T-helper 1 cell treated with Interleukin-12 subunit alpha and Interleukin-12 subunit beta and Interleukin-4 antibody, amounts not matched to agents 30 μg/mL and 1 μg/mL, for 36 hours (primary cell): ENCODE results near the gene OR5H2.
"Not testable (repeated sequence)": the region's sequence is repeated elsewhere in the genome, so short reads cannot be mapped to it uniquely, and the experiment has no call there.

Experiments used
- H3K27ac Mint-ChIP-seq: one replicate; pipeline ENCODE4 v1.8.0; 2021; ENCODE audit warnings: mild to moderate bottlenecking, mixed read lengths
- H3K27me3 Mint-ChIP-seq: one replicate; pipeline ENCODE4 v1.8.0; 2021; ENCODE audit warnings: low read depth, mixed read lengths
- H3K36me3 Mint-ChIP-seq: one replicate; pipeline ENCODE4 v1.8.0; 2021; ENCODE audit warnings: low read depth, mixed read lengths
- H3K4me1 Mint-ChIP-seq: one replicate; pipeline ENCODE4 v1.8.0; 2021; ENCODE audit warnings: low read depth, mixed read lengths
- H3K4me3 Mint-ChIP-seq: one replicate; pipeline ENCODE4 v1.8.0; 2021; ENCODE audit warnings: mild to moderate bottlenecking, moderate library complexity, mixed read lengths
- H3K9me3 Mint-ChIP-seq: one replicate; pipeline ENCODE4 v1.8.0; 2021; ENCODE audit warnings: mixed read lengths

The OR5H2 gene

DNA sequence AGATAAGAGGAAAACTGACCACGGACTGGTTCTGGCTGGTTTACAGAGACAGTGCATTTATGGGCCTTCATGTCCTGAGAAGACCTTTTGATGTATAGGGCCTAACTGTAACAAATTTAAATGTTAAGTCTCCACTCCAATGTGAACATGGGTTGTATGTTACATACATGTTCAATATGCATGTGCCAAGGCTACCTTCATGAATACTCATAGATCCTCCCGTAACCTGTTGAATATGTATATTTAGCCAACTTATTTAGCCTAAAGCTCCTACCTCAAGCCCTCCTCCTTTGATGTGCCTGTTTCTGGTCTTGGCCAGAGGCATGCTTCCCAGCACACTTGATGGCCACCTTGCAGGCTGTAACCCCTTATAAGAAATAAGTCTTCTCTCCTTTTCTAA, at the start of gene OR5H2:
Gene OR5H2, plus strand, starts transcription at position 301 of the 400 bp plus-strand sequence. CDS start 398 bp downstream, outside the sequence.
- Mint-ChIP-seq H3K27ac (no peak within 1 kb of the TSS), H3K4me1 (no peaks in the 10 kb centered on the region), H3K36me3 (no peaks in the 10 kb centered on the region), H3K27me3 (peaks cover 10% of the 10 kb centered on the region), H3K9me3 (no peaks in the 10 kb centered on the region), H3K4me3 (no peak within 1 kb of the TSS)

DNA sequence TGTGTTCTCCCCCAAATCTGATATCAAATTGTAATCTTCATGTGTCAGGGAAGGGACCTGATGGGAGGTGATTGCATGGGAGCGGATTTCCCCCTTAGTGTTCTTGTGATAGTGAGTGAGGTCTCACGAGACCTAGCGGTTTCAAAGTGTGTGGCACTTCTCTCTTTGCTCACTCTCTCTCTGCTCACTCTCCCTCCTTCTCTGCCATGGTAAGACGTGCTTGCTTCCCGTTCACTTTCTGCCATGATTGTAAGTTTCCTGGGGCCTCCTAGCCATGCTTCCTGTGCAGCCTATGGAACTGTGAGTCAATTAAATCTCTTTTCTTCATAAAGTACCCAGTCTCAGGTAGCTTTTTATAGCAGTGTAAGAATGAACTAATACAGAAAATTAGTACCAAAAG, 48.8 kb upstream of the OR5H2 start:
- Mint-ChIP-seq H3K4me3 (no peak overlapping the region), H3K27ac (no peak overlapping the region), H3K4me1 (no peaks in the 10 kb centered on the region), H3K27me3 (peaks cover 11% of the 10 kb centered on the region), H3K36me3 (no peaks in the 10 kb centered on the region), H3K9me3 (no peaks in the 10 kb centered on the region)

DNA sequence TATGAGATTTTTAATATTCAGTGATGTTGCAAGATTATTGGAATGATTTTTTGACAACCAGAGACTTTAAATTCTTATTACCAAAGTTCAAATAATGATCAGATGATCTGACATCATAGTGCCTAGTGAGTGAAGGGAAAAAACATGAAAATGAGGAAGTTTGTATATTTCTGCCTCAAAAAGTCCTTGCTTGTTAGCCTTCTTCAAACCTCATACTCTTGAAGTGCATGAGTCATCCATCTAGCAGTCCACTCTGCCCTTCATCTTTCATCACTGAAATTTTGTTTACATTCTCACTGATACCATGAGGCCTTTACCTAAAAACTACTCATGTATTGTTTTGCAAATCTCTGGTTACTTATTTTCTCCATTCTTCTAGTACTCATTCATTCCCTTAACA, 42.2 kb upstream of the OR5H2 start:
- Mint-ChIP-seq H3K9me3 (no peaks in the 10 kb centered on the region), H3K36me3 (no peaks in the 10 kb centered on the region), H3K4me3 (no peak overlapping the region), H3K27me3 (peaks cover 3% of the 10 kb centered on the region), H3K4me1 (no peaks in the 10 kb centered on the region), H3K27ac (no peak overlapping the region)

DNA sequence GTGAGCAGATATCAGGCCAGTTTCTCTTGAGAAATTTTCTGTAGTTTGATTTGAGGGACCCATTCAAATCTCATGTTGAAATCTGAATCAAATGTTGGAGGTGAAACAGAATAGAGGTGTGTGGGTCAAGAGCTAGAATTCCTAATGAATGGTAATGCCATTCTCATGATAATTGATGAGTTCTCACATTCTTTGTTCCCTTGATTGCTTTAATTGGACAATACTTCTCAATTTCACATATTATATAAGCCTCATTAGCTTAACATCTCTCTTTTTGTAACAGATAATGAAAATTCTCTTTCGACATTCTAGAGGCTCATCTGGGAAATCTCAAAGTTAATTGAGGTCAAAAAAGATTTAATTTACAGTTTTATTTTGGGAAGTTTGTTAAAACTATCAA, 40.1 kb upstream of the OR5H2 start:
- Mint-ChIP-seq H3K4me3 (no peak overlapping the region), H3K4me1 (no peaks in the 10 kb centered on the region), H3K27me3 (peaks cover 3% of the 10 kb centered on the region), H3K27ac (no peak overlapping the region), H3K36me3 (no peaks in the 10 kb centered on the region), H3K9me3 (no peaks in the 10 kb centered on the region)

DNA sequence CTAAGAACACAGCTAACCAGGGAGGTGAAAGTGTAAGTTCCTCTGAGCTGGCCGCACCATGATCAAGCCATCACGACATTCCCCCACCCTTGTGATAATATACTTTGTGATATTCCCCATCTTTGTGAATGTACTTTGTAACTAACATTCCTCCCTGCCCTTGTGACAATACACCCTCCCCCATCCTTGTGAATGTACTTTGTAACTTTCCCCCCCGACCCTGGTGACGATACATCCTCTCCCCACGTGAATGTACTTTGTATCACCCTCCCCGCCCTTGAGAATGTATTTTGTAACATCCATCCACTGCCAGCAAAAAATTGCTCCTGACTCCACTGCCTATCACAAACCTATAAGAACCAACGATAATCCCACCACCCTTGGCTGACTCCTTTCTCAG, 38.5 kb upstream of the OR5H2 start:
- Mint-ChIP-seq H3K9me3 (no peaks in the 10 kb centered on the region), H3K36me3 (no peaks in the 10 kb centered on the region), H3K4me3 (no peak overlapping the region), H3K27me3 (peaks cover 2% of the 10 kb centered on the region), H3K27ac (no peak overlapping the region), H3K4me1 (no peaks in the 10 kb centered on the region)

DNA sequence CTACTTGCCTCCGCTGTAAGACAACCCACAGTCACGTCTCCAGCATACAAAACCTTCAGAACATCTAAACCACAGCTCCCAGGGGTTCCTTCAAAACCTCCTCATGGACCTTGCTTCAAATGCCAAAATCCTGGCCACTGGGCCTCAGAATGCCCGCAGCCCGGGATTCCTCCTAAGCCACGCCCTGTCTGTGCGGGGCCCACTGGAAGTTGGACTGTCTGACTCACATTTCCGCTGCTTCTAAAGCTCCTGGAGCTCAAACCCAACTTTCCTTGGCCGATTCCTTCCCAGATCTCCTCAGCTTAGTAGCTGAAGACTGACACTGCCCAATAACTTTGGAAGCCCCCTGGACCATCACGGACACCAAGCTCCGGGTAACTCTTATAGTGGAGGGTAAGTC, 36.2 kb upstream of the OR5H2 start:
- H3K4me1 Mint-ChIP-seq = no peaks in the 10 kb centered on the region
- H3K27me3 Mint-ChIP-seq = no peaks in the 10 kb centered on the region
- no peaks in the 10 kb centered on the region for H3K9me3 Mint-ChIP-seq
- H3K27ac Mint-ChIP-seq = no peak overlapping the region
- no peak overlapping the region for H3K4me3 Mint-ChIP-seq
- no peaks in the 10 kb centered on the region for H3K36me3 Mint-ChIP-seq

DNA sequence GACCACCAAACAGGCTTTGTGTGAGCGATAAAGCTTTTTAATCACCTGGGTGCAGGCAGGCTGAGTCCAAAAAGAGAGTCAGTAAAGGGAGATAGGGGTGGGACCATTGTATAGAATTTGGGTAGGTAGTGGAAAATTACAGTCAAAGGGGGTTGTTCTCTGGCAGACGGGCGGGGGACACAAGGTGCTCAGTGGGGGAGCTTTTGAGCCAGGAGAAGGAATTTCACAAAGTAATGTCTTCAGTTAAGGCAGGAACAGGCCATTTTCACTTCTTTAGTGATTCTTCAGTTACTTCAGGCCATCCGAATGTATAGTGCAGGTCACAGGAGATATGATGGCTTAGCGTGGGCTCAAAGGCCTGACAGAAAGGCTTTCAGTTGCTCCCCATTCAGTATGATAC, 26.3 kb upstream of the OR5H2 start:
- not testable (repeated sequence) for H3K9me3 Mint-ChIP-seq, H3K27ac Mint-ChIP-seq, H3K4me1 Mint-ChIP-seq, H3K27me3 Mint-ChIP-seq, H3K4me3 Mint-ChIP-seq, H3K36me3 Mint-ChIP-seq

DNA sequence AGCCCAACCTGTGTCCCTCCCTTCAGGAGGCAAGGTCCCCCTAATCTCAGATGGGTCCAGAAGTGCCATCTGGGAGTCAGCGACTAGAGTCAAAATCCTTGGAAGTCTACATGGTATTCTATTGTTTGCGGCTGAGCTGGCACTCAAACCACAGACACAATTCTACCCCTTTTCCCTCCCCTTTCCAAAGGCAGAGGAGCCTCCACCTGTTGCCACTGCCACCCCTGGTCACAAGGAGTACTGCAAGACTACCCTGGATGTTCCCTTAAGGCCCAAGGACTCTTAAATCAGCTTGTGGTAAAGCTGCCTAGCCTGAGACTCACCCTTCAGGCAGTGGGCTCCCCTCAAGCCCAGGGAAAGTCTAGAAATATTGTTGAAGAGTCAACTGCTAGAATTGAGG, 22.6 kb upstream of the OR5H2 start:
- Mint-ChIP-seq H3K27ac (no peak overlapping the region), H3K4me3 (no peak overlapping the region)

DNA sequence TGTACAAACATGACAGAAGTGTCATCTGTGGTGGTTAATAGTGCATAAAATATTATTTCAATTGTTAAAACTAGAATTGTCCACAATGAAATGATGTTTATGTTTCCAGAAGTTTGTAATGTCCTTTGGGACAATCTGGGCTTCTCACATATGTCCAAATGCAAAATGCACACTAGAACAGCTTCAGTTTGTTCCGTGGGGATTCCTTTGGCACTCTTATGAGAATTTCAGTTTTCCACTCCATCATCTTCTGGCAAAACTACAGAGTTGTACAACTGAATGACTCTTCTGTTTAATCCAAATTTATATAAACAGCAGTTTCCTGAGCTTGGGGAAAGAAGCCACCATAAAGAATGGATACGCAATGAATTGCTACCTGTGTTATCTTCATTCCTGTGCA, 20.3 kb upstream of the OR5H2 start:
- no peak overlapping the region for H3K4me3 Mint-ChIP-seq
- H3K27ac Mint-ChIP-seq = no peak overlapping the region
- H3K4me1 Mint-ChIP-seq = no peaks in the 10 kb centered on the region
- no peaks in the 10 kb centered on the region for H3K27me3 Mint-ChIP-seq
- no peaks in the 10 kb centered on the region for H3K9me3 Mint-ChIP-seq
- no peaks in the 10 kb centered on the region for H3K36me3 Mint-ChIP-seq

More for the DNA sequence above, 22.6 kb upstream of the OR5H2 start:
- Mint-ChIP-seq H3K9me3 (no peaks in the 10 kb centered on the region), H3K27me3 (no peaks in the 10 kb centered on the region), H3K4me1 (no peaks in the 10 kb centered on the region), H3K36me3 (no peaks in the 10 kb centered on the region)

DNA sequence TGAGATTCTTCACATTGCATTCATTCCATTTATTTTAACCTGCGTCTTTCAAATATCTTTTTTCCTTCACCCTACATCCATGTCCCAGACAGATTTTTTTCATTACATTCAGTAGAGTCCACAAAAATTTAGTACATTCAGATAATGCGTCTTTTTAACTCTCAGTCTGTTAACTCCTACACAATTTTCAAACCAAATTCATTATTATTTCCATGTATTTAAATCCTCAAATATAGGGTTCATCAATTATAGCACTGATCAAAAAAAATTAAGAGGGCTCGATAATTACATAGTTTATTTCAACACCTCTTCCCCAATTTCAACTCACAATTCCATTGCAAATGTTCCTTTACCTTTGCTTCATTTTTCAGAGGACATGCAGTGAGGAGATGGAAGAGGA, 18.4 kb upstream of the OR5H2 start, which contains the start of gene OR5H6:
Gene OR5H6, plus strand, starts transcription at position 301 of the 400 bp plus-strand sequence. Its CDS starts 89 bp downstream, at position 390.
- Mint-ChIP-seq H3K36me3 (no peaks in the 10 kb centered on the region), H3K27me3 (peaks cover 6% of the 10 kb centered on the region), H3K4me3 (no peak within 1 kb of the TSS), H3K9me3 (peaks cover under 1% of the 10 kb centered on the region), H3K27ac (no peak within 1 kb of the TSS), H3K4me1 (no peaks in the 10 kb centered on the region)

DNA sequence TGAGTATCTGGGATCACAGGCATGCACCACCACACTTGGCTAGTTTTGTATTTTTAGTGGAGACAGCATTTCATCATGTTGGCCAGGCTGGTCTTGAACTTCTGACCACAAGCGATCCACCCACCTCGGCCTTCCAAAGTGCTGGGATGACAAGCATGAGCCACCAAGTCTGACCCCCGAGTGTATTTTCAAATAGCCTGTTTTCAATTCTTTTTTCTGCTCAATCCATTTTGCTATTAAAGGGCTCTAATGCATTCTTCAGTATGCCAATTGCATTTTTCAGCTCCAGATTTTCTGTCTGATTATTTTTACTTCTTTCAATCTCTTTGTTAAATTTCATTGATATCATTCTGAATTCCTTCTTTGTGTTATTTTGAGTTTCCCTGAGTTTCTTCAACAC, 12.5 kb upstream of the OR5H2 start:
- Mint-ChIP-seq H3K9me3 (peaks cover 22% of the 10 kb centered on the region), H3K27ac (no peak overlapping the region), H3K4me1 (no peaks in the 10 kb centered on the region), H3K27me3 (peaks cover 18% of the 10 kb centered on the region), H3K36me3 (no peaks in the 10 kb centered on the region), H3K4me3 (no peak overlapping the region)

DNA sequence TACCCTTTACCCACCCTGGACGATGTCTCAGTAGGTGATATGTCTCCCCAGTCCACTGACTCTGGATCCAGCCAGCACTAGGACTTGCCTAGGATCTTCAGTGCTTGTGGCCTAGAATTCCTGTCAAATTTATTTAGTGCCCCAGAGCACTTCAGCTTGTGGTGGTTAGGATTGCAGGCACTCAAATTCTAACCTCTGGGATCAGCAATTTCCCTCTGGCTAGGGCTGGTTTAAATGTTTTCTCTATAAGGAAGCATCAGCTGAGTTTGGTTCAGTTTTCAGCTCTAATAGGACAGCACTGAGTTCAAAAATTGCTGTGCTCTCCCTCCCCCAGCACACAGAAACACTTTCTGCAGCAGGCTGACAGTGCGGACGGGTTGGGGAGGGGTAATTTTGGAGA, 10.2 kb upstream of the OR5H2 start:
- Mint-ChIP-seq H3K27ac (no peak overlapping the region), H3K4me1 (no peaks in the 10 kb centered on the region), H3K27me3 (peaks cover 18% of the 10 kb centered on the region), H3K36me3 (no peaks in the 10 kb centered on the region), H3K4me3 (no peak overlapping the region), H3K9me3 (peaks cover 22% of the 10 kb centered on the region)

DNA sequence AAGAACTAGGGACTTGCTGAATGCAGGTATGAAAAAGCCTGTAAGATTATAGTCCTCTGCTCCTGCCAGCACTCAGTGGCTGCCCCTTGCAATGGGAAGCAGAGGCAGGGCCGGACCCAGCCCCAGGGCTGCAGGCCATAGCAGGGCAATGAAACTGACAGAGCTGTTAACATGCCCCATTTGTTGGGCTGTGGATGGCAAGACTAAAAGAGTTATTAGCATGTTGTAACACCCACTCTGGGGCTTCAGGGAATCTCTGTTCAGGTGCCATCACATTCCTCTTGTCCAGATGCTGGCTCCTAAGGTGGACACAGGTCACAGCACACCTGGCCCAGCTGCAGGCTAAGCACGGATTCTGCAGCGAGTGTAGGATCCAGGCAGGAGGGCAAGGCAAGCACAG, 7.4 kb upstream of the OR5H2 start:
- Mint-ChIP-seq H3K27ac (no peak overlapping the region), H3K9me3 (peaks cover 12% of the 10 kb centered on the region), H3K4me3 (no peak overlapping the region), H3K36me3 (no peaks in the 10 kb centered on the region), H3K4me1 (no peaks in the 10 kb centered on the region), H3K27me3 (peaks cover 4% of the 10 kb centered on the region)

DNA sequence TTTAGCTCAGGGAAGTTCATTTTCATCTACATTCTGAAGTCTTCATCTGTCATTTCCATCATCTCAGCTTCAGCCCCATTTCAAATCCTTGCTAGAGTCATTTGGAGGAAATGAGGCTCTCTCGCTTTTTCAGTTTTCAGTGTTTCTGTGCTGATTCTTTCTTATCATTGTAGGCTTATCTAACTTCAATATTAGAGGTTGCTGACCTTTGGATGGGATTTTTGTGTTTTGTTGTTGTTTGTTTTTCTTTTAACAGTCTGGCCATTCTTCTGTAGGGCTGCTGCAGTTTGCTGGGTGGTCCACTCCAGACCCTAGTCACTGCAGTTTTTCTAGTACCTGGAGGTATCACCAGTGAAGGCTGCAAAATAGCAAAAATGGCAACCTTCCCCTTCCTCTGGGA, 8.6 kb downstream of the OR5H2 start:
- no peaks in the 10 kb centered on the region for H3K9me3 Mint-ChIP-seq
- no peak overlapping the region for H3K27ac Mint-ChIP-seq
- no peaks in the 10 kb centered on the region for H3K36me3 Mint-ChIP-seq
- peaks cover 9% of the 10 kb centered on the region for H3K27me3 Mint-ChIP-seq
- H3K4me1 Mint-ChIP-seq = peaks cover 2% of the 10 kb centered on the region
- no peak overlapping the region for H3K4me3 Mint-ChIP-seq

DNA sequence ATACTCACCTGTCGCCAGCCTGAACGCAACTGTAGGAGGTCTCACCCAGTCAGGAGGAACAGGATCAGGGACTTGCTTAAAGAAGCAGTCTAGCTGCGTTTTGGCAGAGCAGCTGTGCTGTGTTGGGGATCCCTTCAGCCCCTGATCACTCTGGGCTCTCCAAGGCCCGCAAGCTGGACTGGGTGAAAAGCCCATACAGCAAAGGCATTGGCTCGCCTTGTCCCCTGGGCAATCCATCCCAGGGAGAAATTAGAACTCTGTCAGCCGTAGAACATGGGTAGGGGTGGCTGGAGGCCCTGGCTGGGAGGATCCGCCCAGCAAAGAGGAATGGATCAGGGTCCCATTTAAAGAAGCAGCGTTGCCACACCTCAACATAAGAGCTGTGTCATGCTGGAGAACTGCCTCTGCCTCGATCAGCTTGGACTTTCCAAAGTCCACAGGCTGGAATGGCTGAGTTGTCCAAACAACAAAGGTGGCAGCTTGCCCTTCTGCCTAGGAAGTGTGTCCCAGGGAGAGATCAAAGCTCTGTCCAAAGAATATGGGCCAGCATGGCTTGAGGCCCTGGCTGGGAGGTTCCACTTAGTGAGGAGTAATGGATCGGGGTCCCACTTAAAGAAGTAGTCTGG, 9.1 kb downstream of the OR5H2 start:
- Mint-ChIP-seq H3K36me3 (no peaks in the 10 kb centered on the region), H3K27me3 (peaks cover 9% of the 10 kb centered on the region), H3K27ac (no peak overlapping the region), H3K4me3 (no peak overlapping the region), H3K4me1 (peaks cover 2% of the 10 kb centered on the region), H3K9me3 (no peaks in the 10 kb centered on the region)

DNA sequence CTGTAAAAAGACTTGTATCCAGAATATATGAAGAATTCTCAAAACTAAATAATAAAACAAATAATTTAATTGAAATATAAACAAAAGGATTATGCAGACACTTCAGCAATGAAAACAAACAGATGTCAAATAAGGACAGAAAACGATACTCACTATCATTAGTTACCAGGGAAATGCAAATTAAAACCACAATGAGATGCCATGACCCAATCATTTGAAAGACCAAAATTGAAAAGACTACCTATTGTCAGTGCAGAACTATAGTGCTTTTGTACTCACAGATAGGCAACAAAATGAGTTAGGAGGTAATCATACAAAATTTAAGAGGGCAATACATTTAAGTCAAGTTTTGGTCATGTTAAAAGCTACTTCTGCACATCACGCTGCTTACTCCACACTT, 39.8 kb downstream of the OR5H2 start:
- Mint-ChIP-seq H3K4me3 (no peak overlapping the region), H3K27me3 (peaks cover 19% of the 10 kb centered on the region), H3K27ac (no peak overlapping the region), H3K36me3 (no peaks in the 10 kb centered on the region), H3K9me3 (no peaks in the 10 kb centered on the region), H3K4me1 (peaks cover 4% of the 10 kb centered on the region)
